ENCODE data around the gene SDK2.

SDK2 gene

DNA sequence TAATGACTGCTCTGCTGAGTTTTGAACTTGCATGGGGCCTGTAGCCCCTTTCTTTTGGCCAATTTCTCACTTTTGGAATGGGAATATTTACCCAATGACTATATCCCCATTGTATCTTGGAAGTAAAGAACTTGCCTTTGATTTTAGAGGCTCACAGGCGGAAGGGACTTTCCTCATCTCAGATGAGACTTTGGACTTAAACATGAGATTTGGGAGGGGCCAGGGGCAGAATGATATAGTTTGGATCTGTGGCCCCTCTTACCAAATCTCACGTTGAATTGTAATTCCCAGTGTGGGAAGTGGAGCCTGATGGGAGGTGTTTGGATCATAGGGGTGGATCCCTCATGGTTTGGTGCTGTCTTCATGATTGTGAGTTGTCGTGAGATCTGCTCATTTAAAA lies 42.7 kb upstream of the SDK2 start:
- no peak overlapping the region for H3K4me3 ChIP-seq (ENCODE audit: low read depth, low read length)
- TF ChIP-seq, protein P1, sequence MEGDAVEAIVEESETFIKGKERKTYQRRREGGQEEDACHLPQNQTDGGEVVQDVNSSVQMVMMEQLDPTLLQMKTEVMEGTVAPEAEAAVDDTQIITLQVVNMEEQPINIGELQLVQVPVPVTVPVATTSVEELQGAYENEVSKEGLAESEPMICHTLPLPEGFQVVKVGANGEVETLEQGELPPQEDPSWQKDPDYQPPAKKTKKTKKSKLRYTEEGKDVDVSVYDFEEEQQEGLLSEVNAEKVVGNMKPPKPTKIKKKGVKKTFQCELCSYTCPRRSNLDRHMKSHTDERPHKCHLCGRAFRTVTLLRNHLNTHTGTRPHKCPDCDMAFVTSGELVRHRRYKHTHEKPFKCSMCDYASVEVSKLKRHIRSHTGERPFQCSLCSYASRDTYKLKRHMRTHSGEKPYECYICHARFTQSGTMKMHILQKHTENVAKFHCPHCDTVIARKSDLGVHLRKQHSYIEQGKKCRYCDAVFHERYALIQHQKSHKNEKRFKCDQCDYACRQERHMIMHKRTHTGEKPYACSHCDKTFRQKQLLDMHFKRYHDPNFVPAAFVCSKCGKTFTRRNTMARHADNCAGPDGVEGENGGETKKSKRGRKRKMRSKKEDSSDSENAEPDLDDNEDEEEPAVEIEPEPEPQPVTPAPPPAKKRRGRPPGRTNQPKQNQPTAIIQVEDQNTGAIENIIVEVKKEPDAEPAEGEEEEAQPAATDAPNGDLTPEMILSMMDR (IDR thresholded peaks at IDR 0.05; ENCODE audit: borderline replicate concordance, insufficient read depth, low read depth, low read length): no peak

DNA sequence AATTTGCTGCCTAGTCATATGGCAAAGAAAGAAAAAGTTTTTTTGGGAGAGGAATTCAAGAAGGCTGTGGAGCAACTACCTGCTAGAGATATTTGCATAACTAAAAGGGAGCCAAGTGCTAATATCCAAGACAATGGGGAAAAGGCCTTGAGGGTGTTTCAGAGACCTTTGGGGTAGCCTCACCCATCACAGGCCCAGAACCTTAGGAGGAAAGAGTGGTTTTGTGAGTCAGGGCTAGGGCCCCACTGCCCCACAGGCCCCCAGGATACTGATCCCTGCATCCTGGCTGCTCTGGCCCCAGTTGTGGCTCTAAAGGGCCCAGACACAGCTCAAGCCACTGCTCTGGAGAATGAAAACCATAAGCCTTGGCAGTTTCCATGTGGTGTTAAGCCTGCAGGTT lies 41.9 kb upstream of the SDK2 start:
- TF ChIP-seq, protein P1 (IDR thresholded peaks at IDR 0.05; ENCODE audit: borderline replicate concordance, insufficient read depth, low read depth, low read length): no peak
- H3K4me3 ChIP-seq (ENCODE audit: low read depth, low read length): no peak overlapping the region

DNA sequence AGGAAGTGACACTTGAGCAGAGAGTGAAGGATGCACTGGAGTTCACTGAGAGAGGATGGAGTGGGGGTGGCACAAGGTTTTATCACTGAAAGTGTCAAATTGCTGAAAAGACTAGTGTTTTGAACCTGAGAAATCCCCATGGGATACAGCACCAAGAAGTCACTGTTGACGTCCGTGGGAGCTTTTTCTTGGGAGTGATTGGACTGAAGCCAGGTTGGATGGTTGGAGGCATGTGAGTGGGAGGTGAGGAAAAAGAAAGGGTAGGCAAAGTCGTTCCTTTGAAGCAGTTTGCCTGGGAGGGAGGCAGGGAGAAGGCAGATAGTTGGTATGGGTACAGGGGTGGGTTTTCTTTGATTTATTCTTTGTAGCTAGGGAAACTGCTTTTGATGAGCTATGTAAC lies 39.9 kb upstream of the SDK2 start:
- TF ChIP-seq, protein P1 (IDR thresholded peaks at IDR 0.05; ENCODE audit: borderline replicate concordance, insufficient read depth, low read depth, low read length): no peak

DNA sequence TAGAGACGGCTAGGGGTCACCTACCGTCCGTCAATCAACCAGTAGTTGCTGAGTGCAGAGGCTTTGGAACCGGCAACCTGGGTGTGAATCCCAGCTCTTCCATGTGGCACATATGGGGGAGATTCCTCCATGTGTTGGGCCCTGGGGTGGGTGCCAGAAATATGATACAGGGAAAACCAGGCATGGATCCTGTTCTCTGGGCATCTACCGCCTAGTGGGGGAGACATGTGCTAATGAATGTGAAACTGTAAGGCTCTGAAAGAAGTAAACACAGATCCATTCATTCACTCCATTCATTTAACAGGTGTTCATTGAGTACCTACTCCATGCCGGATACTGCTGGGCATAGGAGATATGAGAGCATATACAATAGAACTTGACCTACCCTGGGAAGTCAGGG lies 39.5 kb upstream of the SDK2 start:
- H3K4me3 ChIP-seq (ENCODE audit: low read depth, low read length): no peak overlapping the region
- TF ChIP-seq, protein P1 (IDR thresholded peaks at IDR 0.05; ENCODE audit: borderline replicate concordance, insufficient read depth, low read depth, low read length): no peak

More for the DNA sequence above, 39.9 kb upstream of the SDK2 start:
- no peak overlapping the region for H3K4me3 ChIP-seq (ENCODE audit: low read depth, low read length)

DNA sequence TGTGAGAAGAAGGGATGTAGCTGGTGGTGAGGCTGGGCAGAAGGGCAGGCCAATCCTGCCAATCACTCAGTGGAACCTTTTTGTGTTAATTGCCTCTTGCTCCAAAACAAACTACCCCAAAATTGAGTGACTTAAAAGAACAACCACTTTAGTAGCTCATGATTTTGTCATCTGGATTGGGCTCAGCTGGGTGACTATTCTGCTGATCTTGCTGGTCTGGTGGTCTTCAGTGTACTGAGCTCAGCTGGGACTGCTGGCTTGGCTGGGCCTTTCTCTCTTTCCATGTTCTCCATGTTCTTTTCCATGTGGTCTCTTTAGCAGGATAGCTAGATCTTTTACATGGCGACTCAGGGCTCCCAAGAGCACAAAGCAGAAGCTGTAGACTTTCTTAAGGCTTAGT lies 37.7 kb upstream of the SDK2 start:
- TF ChIP-seq, protein P1 (IDR thresholded peaks at IDR 0.05; ENCODE audit: borderline replicate concordance, insufficient read depth, low read depth, low read length): no peak

DNA sequence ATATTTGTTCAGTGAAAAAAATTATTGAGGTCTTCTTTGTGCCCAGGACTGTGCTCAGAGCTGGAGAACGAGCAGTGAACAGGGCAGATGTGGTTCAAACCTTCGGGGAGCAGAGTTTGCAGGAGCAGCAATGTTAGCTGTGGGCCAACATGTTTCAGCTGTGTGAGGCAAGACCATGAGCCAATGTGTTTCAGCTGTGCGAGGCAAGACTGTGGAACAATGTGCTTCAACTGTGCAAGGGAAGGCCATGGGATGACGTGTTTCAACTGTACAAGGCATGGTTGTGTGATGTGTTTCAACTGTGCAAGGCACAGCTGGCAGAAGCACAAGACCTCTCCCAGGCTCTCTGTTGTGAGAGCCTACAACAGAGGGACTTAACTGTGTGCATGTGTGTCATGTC lies 35.2 kb upstream of the SDK2 start:
- H3K4me3 ChIP-seq (ENCODE audit: low read depth, low read length): no peak overlapping the region
- TF ChIP-seq, protein P1 (IDR thresholded peaks at IDR 0.05; ENCODE audit: borderline replicate concordance, insufficient read depth, low read depth, low read length): no peak

More for the DNA sequence above, 37.7 kb upstream of the SDK2 start:
- no peak overlapping the region for H3K4me3 ChIP-seq (ENCODE audit: low read depth, low read length)

DNA sequence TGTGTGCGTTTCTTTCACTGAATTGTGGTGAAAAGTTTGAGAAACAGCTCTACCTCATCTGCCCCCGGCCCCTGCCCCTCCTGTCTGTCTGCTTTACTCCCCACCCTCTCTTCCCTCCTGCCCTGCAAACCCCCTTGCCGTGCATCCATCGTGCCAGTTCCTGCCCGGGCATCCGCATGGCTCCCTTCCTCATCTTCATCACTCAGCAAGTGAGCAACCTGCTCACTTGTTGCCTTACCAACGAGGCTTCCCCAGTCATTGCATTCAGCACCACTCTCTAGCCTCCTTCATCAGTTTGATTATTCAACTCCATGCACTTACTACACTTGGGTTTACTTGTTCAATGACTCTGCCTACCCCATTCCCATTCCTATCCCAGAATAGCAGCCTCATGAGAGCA lies 34.8 kb upstream of the SDK2 start:
- TF ChIP-seq, protein P1 (IDR thresholded peaks at IDR 0.05; ENCODE audit: borderline replicate concordance, insufficient read depth, low read depth, low read length): no peak

More for the DNA sequence above, 34.8 kb upstream of the SDK2 start:
- no peak overlapping the region for H3K4me3 ChIP-seq (ENCODE audit: low read depth, low read length)

All from GM12875 (cell line).